K562 (cell line): ENCODE data around the gene HPX. TPM values are rescaled to one million over a fixed set of nuclear protein-coding genes. Genes with fewer than 3 reads are reported as not detected.

ENCODE experiments used
- ATAC-seq: fragments of 200-7000 bp; cut with Tn5 transposase; 3 replicates; pipeline ENCODE4 v1.9.1; 2020; ENCODE audit warnings: moderate library complexity
- BruUV-seq: library from RNA; stranded (reverse); fragments of 400-500 nt; replicated peaks from 2 replicates; lab custom pipeline; 2021; lab: Mats Ljungman, UMichigan
- CTCF ChIA-PET: fragments of 300-600 bp; formaldehyde crosslinking; extraction: SDS; loops from one replicate; lab custom pipeline; 2021; ENCODE audit warnings: low intra/inter-chr PET ratio; lab: Yijun Ruan, JAX
- POLR2A ChIA-PET: fragments of 300-600, 350-650 bp; sonication (Branson Sonifier 250); formaldehyde crosslinking; extraction: SDS; loops from one replicate; lab custom pipeline; 2021; ENCODE audit warnings: antibody characterized with exemption, inconsistent platforms; lab: Yijun Ruan, JAX
- DNase-seq, 4 experiments: peaks; one replicate each; pipeline versions ENCODE4 v3.0.0 to v3.0.0-alpha.2; 2011 to 2018; ENCODE audit warnings: low spot score in 3 of 4, mixed read lengths in 3 of 4; ENCODE audit errors: extremely low read depth in 1 of 4
- FAIRE-seq: peaks from 2 replicates; lab custom pipeline; 2011; peaks lifted over from hg19 to GRCh38; lab: Jason Lieb, UNC
- H2AFZ ChIP-seq: 2 replicates; pipeline ENCODE4 v1.6.0; 2011; ENCODE audit warnings: low read depth, low read length, control low read depth, inconsistent platforms
- H3K27ac ChIP-seq: fragments of 200-600 bp; 3 replicates; pipeline ENCODE4 v1.8.0; 2011; ENCODE audit warnings: low read depth, mild to moderate bottlenecking, control low read depth, inconsistent platforms, low read length, moderate library complexity, mixed read lengths; ENCODE audit errors: extremely low read depth
- H3K27me3 ChIP-seq, 2 experiments: fragments of 300-600 bp in 1 of 2; 2 replicates in 1 of 2; 3 replicates in 1 of 2; pipeline versions ENCODE4 v1.6.0 to v1.8.0; 2011; ENCODE audit warnings: inconsistent platforms in 2 of 2, low read length in 2 of 2, mild to moderate bottlenecking in 1 of 2, mixed read lengths in 1 of 2, moderate library complexity in 1 of 2; ENCODE audit not compliant: control insufficient read depth in 2 of 2, insufficient read depth in 2 of 2
- H3K36me3 ChIP-seq: fragments of 300-600 bp; 3 replicates; pipeline ENCODE4 v1.8.0; 2011; ENCODE audit warnings: mild to moderate bottlenecking, low read length, inconsistent platforms; ENCODE audit not compliant: control insufficient read depth, insufficient read depth
- H3K4me1 ChIP-seq, 2 experiments: fragments of 200-600 bp in 1 of 2; replicated peaks in 1 of 2; 2 replicates in 1 of 2; 3 replicates in 1 of 2; pipeline versions ENCODE4 v1.5.1 to v1.8.0; 2011; ENCODE audit warnings: inconsistent platforms in 2 of 2, low read length in 2 of 2, mild to moderate bottlenecking in 1 of 2, mixed read lengths in 1 of 2, moderate library complexity in 1 of 2; ENCODE audit not compliant: control insufficient read depth in 2 of 2, insufficient read depth in 2 of 2
- H3K4me2 ChIP-seq: 2 replicates; pipeline ENCODE4 v1.6.1; 2011; ENCODE audit warnings: low read length, control low read depth, inconsistent platforms, mixed read lengths; ENCODE audit not compliant: insufficient read depth
- H3K4me3 ChIP-seq: fragments of 200-600 bp; sonication (generic), shearing (Covaris generic); 2 replicates; pipeline ENCODE4 v1.5.1; 2016; ENCODE audit warnings: control low read depth, inconsistent platforms
- H3K79me2 ChIP-seq: fragments of 200-600 bp; 3 replicates; pipeline ENCODE4 v1.8.0; 2011; ENCODE audit warnings: low read length, inconsistent platforms; ENCODE audit not compliant: control insufficient read depth, insufficient read depth
- H3K9ac ChIP-seq, 2 experiments: 2 replicates each; pipeline versions ENCODE4 v1.6.0 to v1.6.1; 2011; ENCODE audit warnings: low read depth in 2 of 2, low read length in 2 of 2, control low read depth in 1 of 2, inconsistent platforms in 1 of 2, mild to moderate bottlenecking in 1 of 2, mixed read lengths in 1 of 2; ENCODE audit not compliant: insufficient read depth in 1 of 2
- H3K9me1 ChIP-seq: one replicate; pipeline ENCODE4 v1.6.0; 2011; ENCODE audit warnings: inconsistent platforms, mild to moderate bottlenecking, low read length, moderate library complexity; ENCODE audit not compliant: control insufficient read depth, insufficient read depth
- H3K9me3 ChIP-seq: replicated peaks from 2 replicates; pipeline ENCODE4 v1.5.1; 2011; ENCODE audit warnings: low read depth, low read length, inconsistent platforms; ENCODE audit not compliant: control insufficient read depth, insufficient read depth
- H4K20me1 ChIP-seq: replicated peaks from 2 replicates; pipeline ENCODE4 v1.6.1; 2011; ENCODE audit warnings: low read length, inconsistent platforms, mixed read lengths; ENCODE audit not compliant: control insufficient read depth, insufficient read depth
- BACH1 ChIP-seq: fragments of 200-800 bp; sonication (Bioruptor generic); IDR thresholded peaks from 2 replicates; pipeline ENCODE4 v1.6.1; 2016; ENCODE audit warnings: missing genetic modification characterization, missing compliant biosample characterization
- BHLHE40 ChIP-seq: IDR thresholded peaks from 2 replicates; pipeline ENCODE4 v1.6.1; 2011; ENCODE audit warnings: low read length, improper control_type of control experiment
- NELFE ChIP-seq: IDR thresholded peaks from 2 replicates; pipeline ENCODE4 v1.6.1; 2011; ENCODE audit warnings: mild to moderate bottlenecking; ENCODE audit not compliant: insufficient read depth, insufficient read length
- POU5F1 ChIP-seq: fragments of 150-350 bp; IDR thresholded peaks from 2 replicates; pipeline ENCODE4 v1.6.1; 2014; ENCODE audit warnings: borderline replicate concordance, low read length, low read depth, mild to moderate bottlenecking; ENCODE audit not compliant: partially characterized antibody
- RAD51 ChIP-seq: fragments of 450-650 bp; IDR thresholded peaks from 2 replicates; pipeline ENCODE4 v1.7.1; 2016; ENCODE audit warnings: low read depth, mild to moderate bottlenecking, borderline replicate concordance
- RBM15 ChIP-seq: fragments of 200-400 bp; formaldehyde crosslinking; IDR thresholded peaks from 2 replicates; pipeline ENCODE4 v1.6.1; 2018; ENCODE audit warnings: mild to moderate bottlenecking, low read length, moderate library complexity; ENCODE audit not compliant: insufficient read depth
- RBM22 ChIP-seq: fragments of 200-400 bp; formaldehyde crosslinking; IDR thresholded peaks from 2 replicates; pipeline ENCODE4 v1.6.1; 2018; ENCODE audit warnings: low read length, low read depth; ENCODE audit not compliant: poor library complexity, severe bottlenecking
- SPI1 ChIP-seq: IDR thresholded peaks from 2 replicates; pipeline ENCODE4 v1.6.1; 2011; ENCODE audit warnings: low read depth, low read length, control low read depth, borderline replicate concordance
- USF2 ChIP-seq: sonication (generic); formaldehyde crosslinking; IDR thresholded peaks from 2 replicates; pipeline ENCODE4 v1.5.0; 2020; ENCODE audit warnings: missing genetic modification reagents
- ZC3H8 ChIP-seq: fragments of 450-650 bp; IDR thresholded peaks from 2 replicates; pipeline ENCODE4 v1.6.1; 2017
- ZNF143 ChIP-seq: sonication (generic); formaldehyde crosslinking; IDR thresholded peaks from 2 replicates; pipeline ENCODE4 v1.9.0; 2022; ENCODE audit warnings: mild to moderate bottlenecking, missing genetic modification reagents
- WGBS: fragments of 100-300 bp; shearing (Covaris generic); methylation state at CpG from one replicate; pipeline ENCODE4 v1.1.6; 2016; ENCODE audit warnings: low coverage, mixed read lengths; ENCODE audit not compliant: insufficient coverage; ENCODE audit errors: missing lambda C conversion rate; 5-methylcytosine and 5-hydroxymethylcytosine counted together
- in situ Hi-C: fragments of 300-500 bp; cut with MboI; formaldehyde crosslinking; loops from 4 replicates; pipeline ENCODE4 v1.15.0; 2018; ENCODE audit warnings: inconsistent platforms, mixed read lengths
- intact Hi-C: fragments of 100-400 bp; cut with micrococcal nuclease; formaldehyde crosslinking; loops from 2 replicates; pipeline ENCODE4 v1.14.2; 2022
- polyA plus RNA-seq, 8 experiments: library from polyadenylated mRNA; depleted of rRNA in 4 of 8; stranded (reverse) in 5 of 8; unstranded in 3 of 8; fragments of >200 nt; fragmentation: Nextera tagmentation in 2 of 8; fragmentation: Illumina TruSeq in 1 of 8; extraction: Ambion mirVana in 2 of 8; extraction: Trizol in 1 of 8; gene quantifications; 2 replicates each; pipeline versions ENCODE4 v1.2.1 to v1.2.3, GENCODE V29; 2011 to 2014; ENCODE audit warnings: inconsistent platforms in 1 of 8, missing spikeins in 1 of 8
- total RNA-seq, 7 experiments: library from RNA; depleted of rRNA in 6 of 7; stranded (reverse); fragments of >200 nt in 6 of 7; fragmentation: Illumina TruSeq in 2 of 7; extraction: Trizol in 2 of 7; gene quantifications; 2 replicates each; pipeline versions ENCODE4 v1.2.1 to v1.2.3, GENCODE V29; 2011 to 2021; ENCODE audit warnings: low replicate concordance in 1 of 7
- TF ChIP-seq, protein P1 (sequence below): fragments of 450-650 bp; formaldehyde crosslinking; IDR thresholded peaks from 2 replicates; pipeline ENCODE4 v1.4.0; 2020; ENCODE audit warnings: mild to moderate bottlenecking, mixed read lengths
- TF ChIP-seq, protein P2 (sequence below): sonication (generic); formaldehyde crosslinking; IDR thresholded peaks from 2 replicates; pipeline ENCODE4 v1.9.0; 2022; ENCODE audit warnings: mild to moderate bottlenecking, missing genetic modification reagents

The HPX gene
- total and polyA plus RNA-seq, 9 of the 15 experiments (the other 6 are each of a cell fraction or from before 2014, with no cell fraction given): 0.12 to 1.2 (median 0.49) TPM; not detected in 1

- in situ Hi-C loops: no loop called here
- no peak overlapping the region for H3K4me2 ChIP-seq
- ChIA-PET CTCF (interaction anchor here (1.3 kb wide), 1 partner anchor 319 kb away, joined by 5 read pairs; no protein-coding TSS in a partner anchor), POLR2A (interaction anchor here (0.5 to 1.7 kb wide), 6 partner anchors 8 to 84 kb away, joined by 3 to 5 read pairs (median 4); partner anchors contain the start of gene APBB1)
- H2AFZ ChIP-seq: peak overlapping the region; percentile 78
- no peak overlapping the region for H3K27ac ChIP-seq
- no peaks in the 10 kb centered on the region for H4K20me1 ChIP-seq
- H3K9ac ChIP-seq: no peak overlapping the region
- WGBS: 22% methylated on average over 3 of the region's 3 CpGs
- TF ChIP-seq RBM22 (no peak), RBM15 (no peak), BACH1 (tag) (no peak), USF2 (CRISPR knock-in tag) (peak; percentile 68), SPI1 (0 out of 2 replicates have a peak, but pooled peaks have one; percentile 17), ZNF143 (CRISPR knock-in tag) (no peak), POU5F1 (no peak), RAD51 (0 out of 2 replicates have a peak, but pooled peaks have one; percentile 38), ZC3H8 (no peak), BHLHE40 (0 out of 2 replicates have a peak, but pooled peaks have one; percentile 5), NELFE (no peak)
- TF ChIP-seq, protein P1, sequence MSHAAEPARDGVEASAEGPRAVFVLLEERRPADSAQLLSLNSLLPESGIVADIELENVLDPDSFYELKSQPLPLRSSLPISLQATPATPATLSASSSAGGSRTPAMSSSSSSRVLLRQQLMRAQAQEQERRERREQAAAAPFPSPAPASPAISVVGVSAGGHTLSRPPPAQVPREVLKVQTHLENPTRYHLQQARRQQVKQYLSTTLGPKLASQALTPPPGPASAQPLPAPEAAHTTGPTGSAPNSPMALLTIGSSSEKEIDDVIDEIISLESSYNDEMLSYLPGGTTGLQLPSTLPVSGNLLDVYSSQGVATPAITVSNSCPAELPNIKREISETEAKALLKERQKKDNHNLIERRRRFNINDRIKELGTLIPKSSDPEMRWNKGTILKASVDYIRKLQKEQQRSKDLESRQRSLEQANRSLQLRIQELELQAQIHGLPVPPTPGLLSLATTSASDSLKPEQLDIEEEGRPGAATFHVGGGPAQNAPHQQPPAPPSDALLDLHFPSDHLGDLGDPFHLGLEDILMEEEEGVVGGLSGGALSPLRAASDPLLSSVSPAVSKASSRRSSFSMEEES (CRISPR knock-in tag): peak; percentile 39
- TF ChIP-seq, protein P2, sequence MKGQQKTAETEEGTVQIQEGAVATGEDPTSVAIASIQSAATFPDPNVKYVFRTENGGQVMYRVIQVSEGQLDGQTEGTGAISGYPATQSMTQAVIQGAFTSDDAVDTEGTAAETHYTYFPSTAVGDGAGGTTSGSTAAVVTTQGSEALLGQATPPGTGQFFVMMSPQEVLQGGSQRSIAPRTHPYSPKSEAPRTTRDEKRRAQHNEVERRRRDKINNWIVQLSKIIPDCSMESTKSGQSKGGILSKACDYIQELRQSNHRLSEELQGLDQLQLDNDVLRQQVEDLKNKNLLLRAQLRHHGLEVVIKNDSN (CRISPR knock-in tag): peak; percentile 68
- no peaks in the 10 kb centered on the region for H3K9me1 ChIP-seq
- H3K79me2 ChIP-seq: no peaks in the 10 kb centered on the region
- no peaks in the 10 kb centered on the region for H3K9me3 ChIP-seq
- no peaks in the 10 kb centered on the region for H3K36me3 ChIP-seq
- peaks cover 1 to 8% of the 10 kb centered on the region in 2 experiments; a peak in 2 of 5 replicates for H3K27me3 ChIP-seq
- intact Hi-C loops: no loop called here
- no TSS peak for BruUV-seq
- no peak overlapping the region for H3K4me3 ChIP-seq
- no peak for ATAC-seq
- FAIRE-seq: no peak
- DNase-seq: no peak
- H3K4me1 ChIP-seq: peaks cover 10 to 12% of the 10 kb centered on the region in 2 experiments; a peak in 3 of 5 replicates
Measured at GRCh38 chr11:6437993-6438392, 2.8 kb downstream of the HPX start.
